HL-60 (cell line): ENCODE results near the gene LAMA2.

Experiments used
- DNase-seq, 2 experiments: peaks; one replicate each; pipeline ENCODE4 v3.0.0-alpha.2; 2010 to 2020; ENCODE audit warnings: low read depth in 1 of 2, low spot score in 1 of 2
- H3K27ac ChIP-seq: fragments of 250-450 bp; sonication (Bioruptor Pico); replicated peaks from 2 replicates; pipeline ENCODE4 v1.5.1; 2020; ENCODE audit warnings: mild to moderate bottlenecking, moderate library complexity
- H3K27me3 ChIP-seq: fragments of 250-450 bp; sonication (Bioruptor Pico); 2 replicates; pipeline ENCODE4 v1.5.1; 2021; ENCODE audit warnings: mild to moderate bottlenecking, moderate library complexity; ENCODE audit not compliant: insufficient read depth, poor library complexity, severe bottlenecking
- H3K4me3 ChIP-seq: replicated peaks from 2 replicates; pipeline ENCODE4 v1.5.1; 2011; ENCODE audit warnings: mild to moderate bottlenecking, control low read depth, low read length; ENCODE audit not compliant: insufficient read depth
- CTCF ChIP-seq: IDR thresholded peaks from one replicate; pipeline ENCODE4 v1.5.1; 2011; ENCODE audit warnings: low read length, control low read depth, inconsistent platforms; ENCODE audit not compliant: insufficient read depth
- GABPA ChIP-seq: IDR thresholded peaks from 2 replicates; pipeline ENCODE4 v1.6.1; 2012; ENCODE audit warnings: low read depth
- POLR2AphosphoS5 ChIP-seq: IDR thresholded peaks from 2 replicates; pipeline ENCODE4 v1.6.1; 2012; ENCODE audit warnings: low read depth
- REST ChIP-seq: IDR thresholded peaks from 2 replicates; pipeline ENCODE4 v1.6.1; 2012; ENCODE audit warnings: low read depth; ENCODE audit not compliant: insufficient replicate concordance
- SPI1 ChIP-seq: IDR thresholded peaks from 2 replicates; pipeline ENCODE4 v1.6.1; 2012; ENCODE audit warnings: low read depth, mild to moderate bottlenecking, borderline replicate concordance

Gene LAMA2

GRCh38 chr6:129419324-129419723 lies 536.4 kb downstream of the LAMA2 start:
- H3K27ac ChIP-seq = no peak overlapping the region
- TF ChIP-seq SPI1 (no peak), CTCF (no peak), GABPA (no peak), REST (no peak), POLR2AphosphoS5 (no peak)
- H3K4me3 ChIP-seq = no peak overlapping the region
- no peaks in the 10 kb centered on the region for H3K27me3 ChIP-seq
- no peak for DNase-seq

GRCh38 chr6:129426343-129426742 lies 543.4 kb downstream of the LAMA2 start:
- TF ChIP-seq GABPA (no peak), CTCF (no peak), POLR2AphosphoS5 (no peak), REST (no peak), SPI1 (no peak)
- Histone ChIP-seq H3K27ac (no peak overlapping the region), H3K4me3 (no peak overlapping the region), H3K27me3 (peaks cover 3% of the 10 kb centered on the region)
- no peak for DNase-seq

- no peak for DNase-seq
- Histone ChIP-seq H3K27ac (no peak overlapping the region), H3K4me3 (no peak overlapping the region), H3K27me3 (peaks cover 3% of the 10 kb centered on the region)
- no peak for TF ChIP-seq GABPA
- TF ChIP-seq CTCF = no peak
- no peak for TF ChIP-seq POLR2AphosphoS5
- TF ChIP-seq SPI1 = no peak
- no peak for TF ChIP-seq REST
These were observed 547.0 kb downstream of the LAMA2 start for GRCh38 chr6:129429956-129430355.
